ENCODE data around the gene LHFPL6.

LHFPL6 gene

GRCh38 chr13:39419068-39419467, 183.9 kb downstream of the LHFPL6 start:
- TF ChIP-seq, protein P1, sequence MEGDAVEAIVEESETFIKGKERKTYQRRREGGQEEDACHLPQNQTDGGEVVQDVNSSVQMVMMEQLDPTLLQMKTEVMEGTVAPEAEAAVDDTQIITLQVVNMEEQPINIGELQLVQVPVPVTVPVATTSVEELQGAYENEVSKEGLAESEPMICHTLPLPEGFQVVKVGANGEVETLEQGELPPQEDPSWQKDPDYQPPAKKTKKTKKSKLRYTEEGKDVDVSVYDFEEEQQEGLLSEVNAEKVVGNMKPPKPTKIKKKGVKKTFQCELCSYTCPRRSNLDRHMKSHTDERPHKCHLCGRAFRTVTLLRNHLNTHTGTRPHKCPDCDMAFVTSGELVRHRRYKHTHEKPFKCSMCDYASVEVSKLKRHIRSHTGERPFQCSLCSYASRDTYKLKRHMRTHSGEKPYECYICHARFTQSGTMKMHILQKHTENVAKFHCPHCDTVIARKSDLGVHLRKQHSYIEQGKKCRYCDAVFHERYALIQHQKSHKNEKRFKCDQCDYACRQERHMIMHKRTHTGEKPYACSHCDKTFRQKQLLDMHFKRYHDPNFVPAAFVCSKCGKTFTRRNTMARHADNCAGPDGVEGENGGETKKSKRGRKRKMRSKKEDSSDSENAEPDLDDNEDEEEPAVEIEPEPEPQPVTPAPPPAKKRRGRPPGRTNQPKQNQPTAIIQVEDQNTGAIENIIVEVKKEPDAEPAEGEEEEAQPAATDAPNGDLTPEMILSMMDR (IDR thresholded peaks at IDR 0.05; ENCODE audit: low read depth, low read length) = no peak
- no peak overlapping the region for H3K4me3 ChIP-seq (replicated peaks in 1 of 2; ENCODE audit: low read depth in 2 of 2, low read length in 2 of 2)
- no peak for DNase-seq (ENCODE audit: low read depth in 2 of 2)

DNA sequence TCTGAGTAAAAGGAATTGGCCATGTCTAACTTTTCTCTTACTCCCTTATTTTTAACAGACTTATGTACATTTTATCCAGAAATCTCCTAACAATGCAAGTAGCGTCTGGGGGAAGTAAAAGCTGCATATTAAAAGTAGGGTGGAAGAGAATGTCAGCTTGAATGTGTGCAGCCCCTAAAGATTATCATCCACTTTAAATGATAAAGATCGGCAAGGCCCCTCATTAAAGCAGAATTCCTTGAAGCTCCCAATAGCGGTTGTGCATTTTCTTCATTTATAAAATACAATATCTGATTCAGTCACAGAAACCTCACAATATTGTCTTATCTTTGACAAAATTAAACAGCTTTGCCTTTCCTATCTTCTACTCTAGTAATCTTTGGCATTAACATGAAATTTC, 184.6 kb downstream of the LHFPL6 start:
- TF ChIP-seq, protein P1 (IDR thresholded peaks at IDR 0.05; ENCODE audit: low read depth, low read length) = no peak

GRCh38 chr13:39417643-39418042, 185.3 kb downstream of the LHFPL6 start:
- DNase-seq (ENCODE audit: low read depth in 2 of 2) = peak; percentile 67 to 84
- TF ChIP-seq, protein P1 (IDR thresholded peaks at IDR 0.05; ENCODE audit: low read depth, low read length) = no peak
- peak overlapping the region; percentile 2 to 41 for H3K4me3 ChIP-seq (replicated peaks in 1 of 2; ENCODE audit: low read depth in 2 of 2, low read length in 2 of 2)

More for the DNA sequence above, 184.6 kb downstream of the LHFPL6 start:
- no peak overlapping the region for H3K4me3 ChIP-seq (replicated peaks in 1 of 2; ENCODE audit: low read depth in 2 of 2, low read length in 2 of 2)
- no peak for DNase-seq (ENCODE audit: low read depth in 2 of 2)

- TF ChIP-seq, protein P1 (IDR thresholded peaks at IDR 0.05; ENCODE audit: low read depth, low read length) = peak; percentile 31
- peak overlapping the region in 1 of 2 donors; percentile 41 for H3K4me3 ChIP-seq (replicated peaks in 1 of 2; ENCODE audit: low read depth in 2 of 2, low read length in 2 of 2)
- peak; percentile 38 to 49 for DNase-seq (ENCODE audit: low read depth in 2 of 2)
These were observed 185.9 kb downstream of the LHFPL6 start for GRCh38 chr13:39417131-39417530.

DNA sequence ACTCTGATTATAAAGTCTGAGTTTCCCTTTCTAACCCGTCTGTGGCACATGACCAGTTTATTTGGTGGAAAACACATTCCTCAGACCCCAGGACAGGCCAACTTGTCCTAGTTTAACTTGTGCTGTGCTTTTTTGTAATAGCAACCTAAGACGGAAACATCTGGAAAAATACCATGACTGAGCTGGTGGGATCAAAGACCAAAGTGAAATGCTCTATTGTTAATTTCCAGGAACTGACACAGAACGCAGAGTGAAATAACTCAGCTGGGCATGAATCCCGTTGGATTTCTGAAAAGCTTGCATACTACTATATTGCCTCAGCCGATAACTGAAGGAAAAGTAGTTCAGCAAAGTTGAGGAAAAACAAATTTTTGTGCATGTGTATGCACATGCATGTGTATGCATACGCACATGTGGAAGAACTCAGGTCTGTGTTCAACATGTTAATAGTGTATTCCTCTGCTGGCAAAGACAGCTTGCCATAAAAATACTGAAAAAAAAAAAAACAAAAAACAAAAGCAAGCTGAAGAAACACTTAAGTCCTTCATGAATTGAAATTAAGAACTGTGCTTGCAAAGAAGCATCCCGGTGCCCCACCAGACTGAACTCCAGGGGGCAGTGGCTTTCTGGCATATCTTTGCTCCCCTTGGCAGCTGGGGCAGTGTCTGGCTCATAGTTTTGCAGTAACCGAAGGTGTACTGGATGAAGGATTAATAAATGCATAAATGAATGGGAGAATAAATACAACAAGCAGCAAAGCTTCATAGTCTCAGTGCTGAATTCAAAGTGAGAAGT, 187.8 kb downstream of the LHFPL6 start:
- TF ChIP-seq, protein P1 (IDR thresholded peaks at IDR 0.05; ENCODE audit: low read depth, low read length) = peak; percentile 70
- H3K4me3 ChIP-seq (replicated peaks in 1 of 2; ENCODE audit: low read depth in 2 of 2, low read length in 2 of 2) = no peak overlapping the region
- DNase-seq (ENCODE audit: low read depth in 2 of 2) = peak; percentile 78 to 96

- no peak for DNase-seq (ENCODE audit: low read depth in 2 of 2)
- H3K4me3 ChIP-seq (replicated peaks in 1 of 2; ENCODE audit: low read depth in 2 of 2, low read length in 2 of 2) = no peak overlapping the region
- TF ChIP-seq, protein P1 (IDR thresholded peaks at IDR 0.05; ENCODE audit: low read depth, low read length) = no peak
These were observed 188.7 kb downstream of the LHFPL6 start for GRCh38 chr13:39414339-39414738.
